Neuron (in vitro differentiated cells): ENCODE data around the gene COA3.

ENCODE experiments used
- H2AFZ ChIP-seq: one replicate; pipeline ENCODE4 v1.6.1; 2013; ENCODE audit warnings: low read depth, mild to moderate bottlenecking, inconsistent platforms, low read length, moderate library complexity
- H3K27me3 ChIP-seq: one replicate; pipeline ENCODE4 v1.6.1; 2013; ENCODE audit warnings: low read length; ENCODE audit not compliant: insufficient read depth
- H3K36me3 ChIP-seq: one replicate; pipeline ENCODE4 v1.6.1; 2013; ENCODE audit warnings: low read length; ENCODE audit not compliant: insufficient read depth
- H3K4me1 ChIP-seq: one replicate; pipeline ENCODE4 v1.6.1; 2013; ENCODE audit warnings: low read length; ENCODE audit not compliant: insufficient read depth
- H3K4me3 ChIP-seq: 2 replicates; pipeline ENCODE4 v1.5.1; 2013; ENCODE audit warnings: mild to moderate bottlenecking, low read length, moderate library complexity
- H3K9me3 ChIP-seq: one replicate; pipeline ENCODE4 v1.6.1; 2013; ENCODE audit warnings: low read length

The COA3 gene

DNA sequence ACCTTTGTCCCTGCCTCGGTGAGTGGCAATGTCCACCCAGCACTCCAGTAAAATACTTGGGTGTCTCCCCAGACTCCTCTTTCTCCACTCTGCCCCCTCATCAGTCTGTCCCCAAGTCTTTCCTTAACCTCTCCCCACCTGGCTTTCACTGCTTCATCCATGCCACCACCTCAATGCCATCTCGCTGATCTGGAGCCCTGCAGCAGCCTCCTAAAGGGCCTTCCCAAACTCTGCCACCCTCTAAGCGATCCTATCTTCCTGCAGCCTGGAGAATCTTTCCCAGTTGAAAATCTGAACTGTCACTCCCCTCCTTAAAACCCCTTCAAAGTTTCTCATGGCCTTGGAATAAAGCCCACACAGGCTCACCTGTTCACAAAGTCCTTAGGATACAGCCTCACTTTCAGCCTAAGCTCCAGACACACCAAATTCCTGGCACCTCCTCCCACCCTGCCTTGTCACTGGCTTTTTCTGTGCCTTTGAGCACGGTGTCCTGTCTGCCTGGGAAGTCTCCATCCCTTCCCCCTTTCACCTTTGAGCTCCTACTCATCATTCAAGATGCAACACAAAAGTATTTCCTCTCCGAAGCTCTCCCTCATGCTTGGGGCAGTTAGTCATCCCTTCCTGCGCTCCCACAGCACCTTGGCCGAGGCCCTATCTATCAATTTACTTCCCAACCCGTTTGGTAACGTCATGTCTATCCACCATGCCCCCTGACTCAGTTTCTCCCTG lies 15.3 kb downstream of the COA3 start:
- H3K9me3 ChIP-seq, result no peaks in the 10 kb centered on the region
- no peak overlapping the region for H3K4me3 ChIP-seq
- H2AFZ ChIP-seq, result no peak overlapping the region
- no peaks in the 10 kb centered on the region for H3K27me3 ChIP-seq
- H3K36me3 ChIP-seq, result peaks cover 14% of the 10 kb centered on the region
- H3K4me1 ChIP-seq, result no peaks in the 10 kb centered on the region

DNA sequence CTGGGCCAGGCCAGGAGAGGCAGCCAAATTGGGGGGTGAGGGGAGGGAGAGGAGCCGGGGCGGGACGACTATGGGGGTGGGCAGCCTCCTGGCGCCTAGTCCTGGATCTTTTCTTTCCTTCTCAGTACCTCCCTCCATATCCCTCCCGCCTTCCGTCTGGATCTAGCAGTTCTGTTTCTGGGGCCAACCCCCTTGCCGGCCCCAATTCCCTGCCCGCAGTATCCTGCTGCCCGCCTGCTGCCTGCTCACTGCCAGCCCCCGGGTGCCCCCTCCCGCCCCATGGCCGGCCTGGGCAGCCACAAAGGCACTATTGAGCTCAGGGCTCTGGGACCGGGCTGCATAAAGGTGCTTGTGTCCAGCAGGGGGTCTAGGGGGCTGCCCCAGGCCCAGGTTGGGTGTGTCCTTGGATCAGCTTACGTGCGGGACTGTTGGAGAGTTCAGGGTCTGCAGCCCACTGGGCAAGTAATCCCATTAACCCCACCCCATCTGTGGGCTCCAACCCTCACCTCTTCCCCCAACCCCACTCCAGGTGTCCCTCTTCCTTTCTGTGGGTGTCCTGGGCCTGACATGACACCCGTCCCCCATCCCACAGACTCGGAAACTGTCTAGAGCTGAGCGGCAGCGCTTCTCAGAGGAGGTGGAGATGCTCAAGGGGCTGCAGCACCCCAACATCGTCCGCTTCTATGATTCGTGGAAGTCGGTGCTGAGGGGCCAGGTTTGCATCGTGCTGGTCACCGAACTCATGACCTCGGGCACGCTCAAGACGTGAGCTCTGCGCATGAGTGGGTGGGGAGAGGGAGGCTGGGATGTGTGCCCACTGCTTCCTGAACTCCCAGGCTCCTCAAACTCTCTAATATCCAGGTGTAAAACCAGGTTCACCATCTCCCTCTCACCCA lies 16.1 kb downstream of the COA3 start:
- no peaks in the 10 kb centered on the region for H3K9me3 ChIP-seq
- H3K4me3 ChIP-seq, result no peak overlapping the region
- H3K27me3 ChIP-seq, result no peaks in the 10 kb centered on the region
- no peaks in the 10 kb centered on the region for H3K4me1 ChIP-seq
- peaks cover 20% of the 10 kb centered on the region for H3K36me3 ChIP-seq
- no peak overlapping the region for H2AFZ ChIP-seq

DNA sequence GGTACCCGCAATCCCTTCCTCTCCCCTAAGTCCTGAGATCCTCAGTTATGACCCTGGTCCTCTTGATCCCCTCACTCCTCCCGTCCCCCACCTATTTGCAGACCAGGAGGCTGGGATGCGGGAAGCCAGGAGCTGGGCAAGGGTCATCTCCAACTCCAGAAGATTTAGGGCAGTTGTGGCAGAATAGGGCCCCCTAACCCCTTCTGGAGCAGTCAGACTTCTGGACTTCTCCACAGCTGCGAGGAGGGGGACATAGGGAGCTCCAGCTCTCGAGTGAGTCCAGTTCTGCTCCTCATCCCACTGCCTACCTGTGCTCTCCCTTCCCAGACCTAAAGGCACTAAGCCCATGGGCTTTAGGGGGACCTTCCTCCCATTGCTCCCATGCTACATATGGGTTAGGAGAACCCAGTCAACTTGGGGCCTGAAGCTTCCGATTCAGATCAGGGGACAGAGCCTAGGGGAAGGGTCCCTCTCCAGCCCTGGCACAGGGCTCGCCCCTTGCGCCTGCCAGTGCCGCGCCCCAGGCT lies 16.8 kb downstream of the COA3 start:
- H3K27me3 ChIP-seq, result no peaks in the 10 kb centered on the region
- H3K36me3 ChIP-seq, result peaks cover 21% of the 10 kb centered on the region
- H3K4me3 ChIP-seq, result no peak overlapping the region
- no peak overlapping the region for H2AFZ ChIP-seq
- no peaks in the 10 kb centered on the region for H3K9me3 ChIP-seq
- no peaks in the 10 kb centered on the region for H3K4me1 ChIP-seq

DNA sequence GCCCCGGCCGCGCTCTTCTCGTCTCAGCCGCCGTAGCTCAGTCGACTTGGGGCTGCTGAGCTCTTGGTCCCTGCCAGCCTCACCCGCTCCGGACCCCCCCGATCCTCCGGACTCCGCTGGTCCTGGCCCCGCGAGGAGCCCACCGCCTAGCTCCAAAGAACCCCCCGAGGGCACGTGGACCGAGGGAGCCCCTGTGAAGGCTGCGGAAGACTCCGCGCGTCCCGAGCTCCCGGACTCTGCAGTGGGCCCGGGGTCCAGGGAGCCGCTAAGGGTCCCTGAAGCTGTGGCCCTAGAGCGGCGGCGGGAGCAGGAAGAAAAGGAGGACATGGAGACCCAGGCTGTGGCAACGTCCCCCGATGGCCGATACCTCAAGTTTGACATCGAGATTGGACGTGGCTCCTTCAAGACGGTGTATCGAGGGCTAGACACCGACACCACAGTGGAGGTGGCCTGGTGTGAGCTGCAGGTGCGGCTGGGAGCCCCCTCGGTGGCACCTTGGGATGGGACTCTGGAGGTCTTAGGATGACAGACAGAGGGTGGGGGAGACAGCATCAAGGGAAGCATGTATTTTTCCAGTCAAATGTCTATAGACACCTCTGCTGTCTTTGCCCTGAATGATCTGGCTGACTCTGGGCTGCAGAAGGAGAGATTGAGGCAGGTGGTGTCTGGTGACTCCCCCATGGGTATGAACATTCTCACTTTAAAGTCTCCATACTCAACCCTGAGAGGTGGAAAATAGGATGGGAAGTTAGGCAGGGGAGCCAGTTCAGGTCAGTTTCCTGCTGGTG lies 17.5 kb downstream of the COA3 start:
- Histone ChIP-seq H3K9me3 (no peaks in the 10 kb centered on the region), H3K4me1 (no peaks in the 10 kb centered on the region), H2AFZ (no peak overlapping the region), H3K36me3 (peaks cover 24% of the 10 kb centered on the region), H3K27me3 (no peaks in the 10 kb centered on the region), H3K4me3 (no peak overlapping the region)

DNA sequence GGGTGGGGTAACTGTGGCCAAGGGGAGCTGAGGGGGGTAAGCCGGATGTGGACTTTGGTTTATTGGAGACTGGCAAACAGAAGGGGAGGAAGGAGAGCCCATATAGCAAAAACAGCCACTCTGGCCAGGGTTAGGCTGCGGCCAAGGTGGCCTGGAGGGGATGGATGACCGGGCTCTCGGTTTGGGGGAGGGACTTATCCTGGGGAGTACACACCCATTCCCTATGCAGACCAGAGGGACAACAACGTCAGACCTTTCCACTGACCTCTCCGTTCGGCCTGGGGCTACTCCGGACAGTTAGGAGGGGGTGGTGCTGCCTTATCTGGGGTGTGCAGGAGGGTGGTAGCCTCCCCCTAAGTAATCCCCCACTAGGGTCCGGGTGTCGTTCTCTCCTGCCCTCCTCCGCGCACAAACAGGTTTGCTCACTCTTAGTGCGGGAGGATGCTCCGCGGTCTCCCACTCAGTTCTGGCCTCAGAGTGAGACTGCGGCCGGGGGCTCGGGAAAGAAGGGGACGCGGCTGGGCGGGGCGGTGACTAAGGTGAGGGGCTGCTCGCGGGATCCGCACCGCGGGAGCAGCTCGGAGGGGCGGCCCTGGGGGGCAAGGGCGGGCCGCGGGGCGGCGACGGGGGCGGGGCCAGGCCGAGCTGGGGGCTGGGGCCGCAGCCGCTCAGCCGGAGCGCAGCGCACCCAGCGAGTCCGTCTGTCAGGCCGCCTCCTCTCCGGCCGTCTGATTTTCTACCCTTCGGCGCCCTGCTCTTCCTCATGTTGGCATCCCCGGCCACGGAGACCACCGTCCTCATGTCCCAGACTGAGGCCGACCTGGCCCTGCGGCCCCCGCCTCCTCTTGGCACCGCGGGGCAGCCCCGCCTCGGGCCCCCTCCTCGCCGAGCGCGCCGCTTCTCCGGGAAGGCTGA lies 18.3 kb downstream of the COA3 start, which contains the start of gene WNK4:
TSS of gene WNK4 (plus strand) at position 675 of the 915 bp plus-strand sequence. CDS start at position 764, 89 bp downstream.
- Histone ChIP-seq H3K27me3 (no peaks in the 10 kb centered on the region), H3K36me3 (peaks cover 32% of the 10 kb centered on the region), H3K9me3 (no peaks in the 10 kb centered on the region), H3K4me1 (no peaks in the 10 kb centered on the region), H2AFZ (no peak within 1 kb of the TSS), H3K4me3 (no peak within 1 kb of the TSS)

DNA sequence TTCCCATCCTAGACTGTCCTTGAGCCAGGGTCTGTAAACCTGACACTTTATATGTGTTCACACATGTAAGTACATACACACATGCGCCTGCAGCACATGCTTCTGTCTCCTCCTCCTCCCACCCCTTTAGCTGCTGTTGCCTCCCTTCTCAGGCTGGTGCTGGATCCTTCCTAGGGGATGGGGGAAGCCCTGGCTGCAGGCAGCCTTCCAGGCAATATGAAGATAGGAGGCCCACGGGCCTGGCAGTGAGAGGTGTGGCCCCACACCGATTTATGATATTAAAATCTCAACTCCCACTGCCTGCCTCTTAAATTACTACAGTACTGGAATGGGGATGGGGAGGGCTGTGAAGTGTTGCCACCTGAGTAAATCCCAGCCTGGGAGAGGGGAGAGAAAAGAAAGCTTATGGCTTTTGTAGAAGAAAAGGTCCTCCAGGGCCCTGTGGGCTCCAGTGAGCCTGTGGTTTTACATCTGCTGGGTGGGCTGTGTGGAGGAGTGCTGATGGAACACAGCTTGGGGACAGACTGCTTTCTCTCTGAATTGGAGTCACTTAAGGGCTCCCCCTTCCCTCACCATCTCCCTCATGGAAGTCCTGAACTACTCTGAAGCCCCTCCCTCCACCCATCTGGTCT lies 19.1 kb downstream of the COA3 start:
- no peak overlapping the region for H2AFZ ChIP-seq
- peaks cover 33% of the 10 kb centered on the region for H3K36me3 ChIP-seq
- peaks cover 3% of the 10 kb centered on the region for H3K4me1 ChIP-seq
- no peak overlapping the region for H3K4me3 ChIP-seq
- H3K27me3 ChIP-seq, result no peaks in the 10 kb centered on the region
- no peaks in the 10 kb centered on the region for H3K9me3 ChIP-seq

DNA sequence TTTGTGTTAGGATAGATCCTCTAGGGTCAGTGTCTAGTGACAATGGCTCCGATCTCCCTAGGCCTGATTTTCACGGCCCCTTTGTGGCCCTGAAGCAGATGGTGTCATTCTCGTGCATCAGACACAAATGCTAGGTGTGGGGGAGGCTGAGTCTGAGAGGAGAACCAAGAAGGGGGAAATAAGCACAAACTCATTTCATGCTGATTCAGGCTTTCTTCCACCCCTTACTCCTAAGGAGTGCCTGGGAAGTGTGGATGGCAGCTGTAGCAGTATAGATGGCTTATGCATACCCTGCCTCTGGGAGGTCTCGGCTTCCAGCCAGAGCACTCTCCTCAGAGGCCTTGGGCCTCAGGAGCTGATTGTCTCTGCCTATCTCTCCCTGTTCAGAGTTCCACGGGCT lies 19.9 kb downstream of the COA3 start:
- H3K9me3 ChIP-seq, result no peaks in the 10 kb centered on the region
- H3K4me1 ChIP-seq, result peaks cover 11% of the 10 kb centered on the region
- H3K36me3 ChIP-seq, result peaks cover 33% of the 10 kb centered on the region
- H3K27me3 ChIP-seq, result no peaks in the 10 kb centered on the region
- H2AFZ ChIP-seq, result no peak overlapping the region
- H3K4me3 ChIP-seq, result no peak overlapping the region

DNA sequence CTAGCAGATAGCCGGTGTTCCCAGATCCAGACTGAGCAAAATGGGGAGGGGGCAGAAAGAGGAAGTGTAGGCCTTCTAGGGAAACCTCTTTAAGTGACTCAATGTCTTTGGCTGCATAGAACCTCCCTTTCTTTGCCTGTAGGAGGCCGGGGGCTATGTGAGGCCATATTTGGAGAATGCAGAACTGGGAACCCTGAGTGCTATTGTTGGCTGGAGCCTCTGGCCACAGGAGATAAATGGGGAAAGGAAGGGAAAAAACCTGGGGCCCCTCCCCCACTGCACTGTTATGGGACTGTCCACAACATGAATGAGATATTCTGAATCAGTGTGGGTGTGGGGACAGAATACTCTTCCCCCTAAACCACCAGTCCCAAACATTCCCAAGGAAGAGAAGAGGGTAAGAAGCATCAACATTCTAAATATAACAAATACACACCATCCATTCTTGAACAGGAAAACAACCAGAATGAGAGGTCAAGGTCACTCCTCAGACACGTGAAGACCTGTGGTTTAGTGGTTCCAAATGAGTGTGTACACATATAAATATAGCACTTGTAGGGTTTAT lies 22.9 kb downstream of the COA3 start:
- Histone ChIP-seq H3K27me3 (no peaks in the 10 kb centered on the region), H3K36me3 (peaks cover 33% of the 10 kb centered on the region), H3K9me3 (no peaks in the 10 kb centered on the region), H2AFZ (no peak overlapping the region), H3K4me1 (peaks cover 13% of the 10 kb centered on the region), H3K4me3 (no peak overlapping the region)

DNA sequence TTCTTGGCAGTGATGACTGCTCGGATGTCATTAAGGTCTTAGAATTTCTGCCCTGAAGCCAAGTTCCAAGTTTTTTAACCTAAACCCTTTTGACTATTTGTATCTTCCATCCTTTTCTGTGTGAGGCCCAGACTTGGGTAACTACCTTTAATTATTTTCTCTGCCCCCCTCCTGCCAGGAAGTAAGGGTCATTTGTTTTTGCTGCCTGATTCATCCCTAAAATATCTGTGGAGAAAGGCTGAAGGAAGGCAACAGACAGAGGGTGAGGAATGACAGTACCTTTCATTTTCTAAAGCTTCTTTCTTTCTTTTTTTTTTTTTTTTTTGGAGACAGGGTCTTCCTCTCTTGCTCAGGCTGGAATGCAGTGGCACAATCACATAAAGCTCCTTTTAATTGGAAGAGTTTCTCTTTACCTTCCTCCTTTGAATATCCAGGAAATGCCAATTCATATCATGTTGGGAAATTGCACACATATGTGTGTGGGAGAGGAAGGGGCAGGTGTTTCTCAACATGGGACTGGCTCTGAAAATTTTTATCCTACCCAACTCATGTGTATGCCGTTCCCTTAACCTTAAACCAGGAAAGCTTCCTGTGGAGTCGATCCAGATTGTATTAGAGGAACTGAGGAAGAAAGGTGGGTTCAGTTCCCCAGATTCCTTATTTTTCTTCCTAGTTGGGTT lies 24.3 kb downstream of the COA3 start:
- Histone ChIP-seq H3K36me3 (peaks cover 29% of the 10 kb centered on the region), H3K4me1 (peaks cover 13% of the 10 kb centered on the region), H3K4me3 (peak overlapping the region; percentile 82), H2AFZ (no peak overlapping the region), H3K9me3 (no peaks in the 10 kb centered on the region), H3K27me3 (no peaks in the 10 kb centered on the region)

DNA sequence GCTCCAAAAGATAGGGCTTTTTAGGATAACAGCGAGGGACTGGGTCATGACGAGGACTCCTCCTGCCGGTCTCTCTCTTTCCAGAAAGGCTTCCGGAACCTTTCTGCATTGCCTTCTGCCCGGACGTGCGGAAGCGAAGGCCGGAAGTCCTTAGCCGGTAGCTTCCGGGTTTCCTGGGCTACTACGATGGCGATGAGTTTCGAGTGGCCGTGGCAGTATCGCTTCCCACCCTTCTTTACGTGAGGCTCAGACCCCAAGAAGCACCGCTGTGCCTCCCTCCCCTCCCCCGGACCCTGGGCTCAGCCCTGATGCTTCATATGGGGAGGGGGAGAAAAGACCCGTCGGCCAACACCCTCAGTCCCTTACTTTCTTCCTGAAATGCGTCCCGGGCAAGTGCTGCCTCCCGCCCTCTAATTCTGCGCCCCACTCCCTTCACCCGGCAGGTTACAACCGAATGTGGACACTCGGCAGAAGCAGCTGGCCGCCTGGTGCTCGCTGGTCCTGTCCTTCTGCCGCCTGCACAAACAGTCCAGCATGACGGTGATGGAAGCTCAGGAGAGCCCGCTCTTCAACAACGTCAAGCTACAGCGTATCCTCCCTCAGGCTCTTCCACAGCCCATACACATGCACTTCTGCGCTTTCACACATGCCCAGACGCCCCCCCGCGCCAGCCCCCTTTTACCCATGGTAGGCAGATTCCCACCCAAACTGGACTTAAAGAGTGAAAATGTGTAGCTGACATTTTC lies 25.0 kb downstream of the COA3 start, which contains the start of gene VPS25:
TSS of gene VPS25 (plus strand) at position 160 of the 746 bp plus-strand sequence. CDS start at position 187, 27 bp downstream.
- Histone ChIP-seq H3K4me1 (peaks cover 13% of the 10 kb centered on the region), H3K27me3 (no peaks in the 10 kb centered on the region), H3K9me3 (no peaks in the 10 kb centered on the region), H3K4me3 (peak within 1 kb of the TSS; percentile 82), H3K36me3 (peaks cover 22% of the 10 kb centered on the region), H2AFZ (peak within 1 kb of the TSS; percentile 50)
